Measurements from ENCODE around the gene CD300LB.
"Not testable (repeated sequence)": the region's sequence is repeated elsewhere in the genome, so short reads cannot be mapped to it uniquely, and the experiment has no call there.

The CD300LB gene

GRCh38 chr17:74531231-74531761 is at the start of gene CD300LB:
CD300LB (minus strand) TSS chr17:74531475; CDS start chr17:74531350, 125 bp downstream.
- no peak for DNase-seq

- DNase-seq = no peak
These were observed 48.6 kb upstream of the CD300LB start for GRCh38 chr17:74579900-74580299.

- DNase-seq = no peak
These were observed 47.7 kb upstream of the CD300LB start for GRCh38 chr17:74578979-74579378.

- DNase-seq = no peak
These were observed 43.3 kb upstream of the CD300LB start for GRCh38 chr17:74574489-74575142.

- DNase-seq = not testable (repeated sequence)
These were observed 42.4 kb upstream of the CD300LB start for GRCh38 chr17:74573635-74574034.

- DNase-seq = no peak
These were observed 41.9 kb upstream of the CD300LB start for GRCh38 chr17:74573169-74573568.

- DNase-seq = no peak
These were observed 40.5 kb upstream of the CD300LB start for GRCh38 chr17:74571621-74572270.

GRCh38 chr17:74569020-74570003 is 38.0 kb upstream of the CD300LB start:
- DNase-seq = peak; percentile 7

GRCh38 chr17:74568106-74568873 is 37.0 kb upstream of the CD300LB start:
- DNase-seq = no peak

GRCh38 chr17:74567397-74567796 is 36.1 kb upstream of the CD300LB start, which contains the start of gene CD300H:
CD300H (minus strand) TSS chr17:74567509.
- DNase-seq = no peak

- DNase-seq = peak; percentile 14
These were observed 35.0 kb upstream of the CD300LB start for GRCh38 chr17:74566132-74566753.

- DNase-seq = no peak
These were observed 33.9 kb upstream of the CD300LB start for GRCh38 chr17:74565126-74565525.

GRCh38 chr17:74563358-74563757 is 32.1 kb upstream of the CD300LB start:
- DNase-seq = no peak

GRCh38 chr17:74561586-74561985 is 30.3 kb upstream of the CD300LB start:
- DNase-seq = no peak

GRCh38 chr17:74558882-74559519 is 27.7 kb upstream of the CD300LB start:
- DNase-seq = no peak

GRCh38 chr17:74558402-74558801 is 27.1 kb upstream of the CD300LB start:
- DNase-seq = not testable (repeated sequence)

- DNase-seq = no peak
These were observed 24.2 kb upstream of the CD300LB start for GRCh38 chr17:74555427-74555940.

- no peak for DNase-seq
These were observed 23.6 kb upstream of the CD300LB start for GRCh38 chr17:74554909-74555308.

- DNase-seq = no peak
These were observed 20.8 kb upstream of the CD300LB start for GRCh38 chr17:74552037-74552436.

GRCh38 chr17:74550602-74551001 is 19.3 kb upstream of the CD300LB start:
- DNase-seq = no peak

- no peak for DNase-seq
These were observed 18.1 kb upstream of the CD300LB start for GRCh38 chr17:74549343-74549742.
